NCI-H1694 (cell line): Measurements from ENCODE around the gene ZNF862.

ENCODE experiments used
- DNase-seq: peaks from one replicate; lab custom pipeline; 2025; lab: John Stamatoyannopoulos, UW

The ZNF862 gene

DNA sequence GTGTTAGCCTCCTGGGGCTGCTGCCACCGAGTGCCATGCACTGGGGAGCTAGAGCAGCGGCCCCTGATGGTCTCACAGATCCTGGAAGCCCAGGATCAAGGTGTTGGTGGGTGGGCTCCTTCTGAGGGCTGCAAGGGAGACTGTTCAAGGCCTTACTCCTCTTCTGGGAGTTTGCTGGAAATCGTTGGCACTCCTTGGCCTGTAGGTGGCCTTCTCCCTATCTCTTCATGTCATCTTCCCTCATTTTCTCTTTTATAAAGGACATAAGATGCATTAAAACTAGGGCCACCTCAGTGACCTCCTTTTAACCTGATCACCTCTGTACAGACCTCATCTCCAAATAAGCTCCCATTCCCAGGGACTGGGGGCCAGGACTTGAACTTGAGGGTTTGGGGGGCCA is 27.0 kb upstream of the ZNF862 start:
- DNase-seq: no peak

DNA sequence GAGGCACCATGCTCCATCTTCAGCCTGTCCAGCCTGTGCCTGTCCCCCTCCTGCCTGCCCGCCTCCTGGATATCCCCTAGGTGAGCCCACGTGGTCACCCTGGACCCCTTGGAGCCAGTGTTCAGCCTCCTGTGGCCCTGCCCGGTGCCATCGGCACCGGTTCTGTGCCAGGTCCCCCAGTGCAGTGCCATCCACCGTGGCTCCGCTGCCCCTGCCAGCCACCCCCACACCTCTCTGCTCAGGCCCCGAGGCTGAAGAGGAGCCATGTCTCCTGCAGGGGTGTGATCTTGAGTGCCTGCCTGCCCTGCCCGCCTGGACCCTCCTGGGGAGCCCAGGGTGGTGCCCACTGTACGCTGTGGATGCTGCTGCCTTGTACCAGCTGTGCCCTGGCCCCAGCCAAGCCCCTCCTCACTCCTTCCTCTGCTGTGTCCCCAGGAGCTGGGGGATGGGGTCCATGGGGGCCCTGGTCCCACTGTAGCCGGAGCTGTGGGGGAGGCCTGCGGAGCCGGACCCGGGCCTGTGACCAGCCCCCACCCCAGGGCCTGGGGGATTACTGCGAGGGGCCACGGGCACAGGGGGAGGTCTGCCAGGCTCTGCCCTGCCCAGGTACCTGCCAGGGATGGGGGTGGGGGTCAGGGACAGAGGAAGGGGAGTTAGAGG is 26.2 kb upstream of the ZNF862 start:
- DNase-seq: no peak

DNA sequence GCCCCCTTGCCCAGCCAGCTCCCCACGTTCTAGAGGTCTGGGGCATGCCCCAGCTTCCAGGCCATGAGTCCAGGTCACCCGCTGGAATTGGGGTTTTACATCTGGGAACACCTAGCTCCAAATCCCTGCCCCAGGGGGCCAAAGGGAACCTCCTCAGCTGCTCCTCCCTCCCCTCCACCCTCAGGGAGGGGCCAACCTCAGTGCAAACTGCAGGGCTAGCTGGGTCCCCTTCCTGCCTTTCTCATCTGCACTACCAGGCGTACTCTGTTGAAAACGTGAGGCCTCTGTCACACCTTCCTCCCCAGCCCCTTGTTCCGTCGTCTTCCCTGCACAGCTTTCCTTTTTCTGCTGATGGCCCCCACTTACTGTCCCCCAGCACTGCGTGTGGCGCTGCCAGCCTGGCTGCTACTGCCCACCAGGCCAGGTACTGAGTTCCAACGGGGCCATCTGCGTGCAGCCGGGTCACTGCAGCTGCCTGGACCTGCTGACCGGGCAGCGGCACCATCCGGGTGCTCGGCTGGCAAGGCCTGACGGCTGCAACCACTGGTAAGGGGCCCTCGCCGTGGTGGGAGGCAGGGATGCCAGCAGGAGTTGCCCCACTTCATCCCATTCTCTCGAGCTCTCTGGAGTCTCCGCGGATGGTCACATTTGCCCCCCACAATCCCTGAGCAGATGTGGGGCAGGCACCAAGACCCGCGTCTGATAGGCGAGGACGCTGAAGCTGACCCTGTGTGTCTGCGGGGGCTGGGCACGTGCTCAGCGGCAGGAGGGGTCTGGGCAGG is 24.7 kb upstream of the ZNF862 start:
- no peak for DNase-seq

DNA sequence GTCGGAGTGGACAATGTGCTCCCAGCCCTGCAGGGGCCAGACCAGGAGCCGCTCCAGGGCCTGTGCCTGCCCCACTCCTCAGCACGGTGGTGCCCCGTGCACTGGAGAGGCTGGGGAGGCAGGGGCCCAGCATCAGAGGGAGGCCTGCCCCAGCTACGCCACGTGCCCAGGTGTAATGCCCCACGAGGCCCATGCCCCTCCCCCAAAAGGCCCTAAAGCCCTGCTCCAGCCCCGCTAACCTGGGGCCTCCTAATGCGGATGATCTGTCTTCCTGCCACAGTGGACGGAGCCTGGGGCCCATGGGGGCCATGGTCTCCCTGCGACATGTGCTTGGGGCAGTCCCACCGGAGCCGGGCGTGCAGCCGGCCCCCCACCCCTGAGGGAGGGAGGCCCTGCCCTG is 23.7 kb upstream of the ZNF862 start:
- no peak for DNase-seq

DNA sequence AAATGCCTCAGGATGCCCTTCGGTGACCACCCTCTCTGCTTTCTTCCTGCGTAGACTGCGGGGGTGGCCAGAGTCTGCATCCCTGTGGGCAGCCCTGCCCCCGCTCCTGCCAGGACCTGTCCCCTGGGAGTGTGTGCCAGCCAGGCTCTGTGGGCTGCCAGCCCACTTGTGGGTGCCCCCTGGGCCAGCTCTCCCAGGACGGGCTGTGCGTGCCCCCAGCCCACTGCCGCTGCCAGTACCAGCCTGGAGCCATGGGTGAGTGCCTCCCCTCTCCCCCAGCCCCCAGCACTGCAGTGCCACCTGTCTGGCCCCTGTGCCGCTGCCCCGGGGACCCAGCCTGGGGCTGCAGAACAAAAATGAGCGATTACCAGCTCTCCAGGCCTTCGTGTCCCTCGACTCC is 23.1 kb upstream of the ZNF862 start:
- no peak for DNase-seq

DNA sequence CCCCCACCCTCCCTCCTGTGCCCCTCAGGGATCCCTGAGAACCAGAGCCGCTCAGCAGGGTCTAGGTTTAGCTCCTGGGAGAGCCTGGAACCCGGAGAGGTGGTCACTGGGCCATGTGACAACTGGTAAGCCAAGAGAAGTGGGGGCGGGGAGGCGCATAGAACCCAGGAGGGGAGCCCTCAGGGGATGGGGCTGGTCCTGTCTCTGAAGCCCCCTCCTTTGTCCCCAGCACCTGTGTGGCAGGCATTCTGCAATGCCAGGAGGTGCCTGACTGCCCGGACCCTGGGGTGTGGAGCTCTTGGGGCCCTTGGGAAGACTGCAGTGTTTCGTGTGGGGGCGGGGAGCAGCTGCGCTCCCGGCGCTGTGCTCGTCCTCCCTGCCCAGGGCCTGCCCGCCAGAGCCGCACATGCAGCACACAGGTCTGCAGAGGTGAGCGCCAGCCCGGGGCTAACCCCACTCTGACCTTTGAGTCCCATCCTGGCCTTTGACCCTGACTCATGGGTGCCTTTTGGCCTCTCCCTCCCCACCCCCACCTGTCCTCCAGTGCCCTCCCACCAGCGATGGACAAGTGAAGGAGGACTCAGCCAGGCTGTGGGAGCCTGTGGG is 22.4 kb upstream of the ZNF862 start:
- no peak for DNase-seq

DNA sequence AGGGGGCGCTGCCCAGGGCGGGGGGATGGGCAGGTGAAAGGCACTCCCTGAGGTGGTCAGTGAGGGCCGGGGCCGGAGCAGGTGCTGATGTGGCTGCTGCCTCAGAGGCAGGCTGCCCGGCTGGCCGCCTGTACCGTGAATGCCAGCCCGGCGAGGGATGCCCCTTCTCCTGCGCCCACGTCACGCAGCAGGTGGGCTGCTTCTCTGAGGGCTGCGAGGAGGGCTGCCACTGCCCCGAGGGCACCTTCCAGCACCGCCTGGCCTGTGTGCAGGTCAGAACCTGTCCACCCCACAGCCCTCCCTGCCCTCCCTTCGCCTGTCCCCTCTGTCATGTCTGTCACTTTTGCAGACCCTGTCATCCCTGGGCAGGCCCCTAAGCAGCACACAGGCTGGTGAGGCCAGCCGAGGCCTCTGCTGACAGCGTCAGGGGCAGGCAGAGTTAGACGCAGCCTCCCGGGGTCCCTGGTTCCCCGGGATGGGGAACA is 21.9 kb upstream of the ZNF862 start:
- DNase-seq: no peak

DNA sequence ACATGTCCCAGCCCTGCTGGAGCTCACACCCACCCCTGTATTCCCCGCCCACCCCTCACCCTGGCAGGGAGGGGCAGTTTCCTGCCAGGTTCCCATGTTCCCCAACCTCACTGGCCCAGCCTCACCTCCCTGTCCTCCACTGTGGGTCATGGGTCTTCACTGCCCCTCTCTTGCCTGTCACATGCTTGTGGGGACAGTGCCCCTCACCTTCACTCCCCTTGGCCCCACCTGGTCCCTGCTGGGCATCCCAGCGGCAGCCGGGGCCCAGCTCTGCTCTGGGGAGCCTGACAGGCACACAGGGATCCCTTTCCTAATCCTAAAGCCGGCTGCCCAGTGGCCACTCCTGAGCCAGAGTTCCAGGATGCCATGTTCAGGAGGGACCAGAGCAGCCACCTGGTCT is 21.4 kb upstream of the ZNF862 start:
- DNase-seq: no peak

DNA sequence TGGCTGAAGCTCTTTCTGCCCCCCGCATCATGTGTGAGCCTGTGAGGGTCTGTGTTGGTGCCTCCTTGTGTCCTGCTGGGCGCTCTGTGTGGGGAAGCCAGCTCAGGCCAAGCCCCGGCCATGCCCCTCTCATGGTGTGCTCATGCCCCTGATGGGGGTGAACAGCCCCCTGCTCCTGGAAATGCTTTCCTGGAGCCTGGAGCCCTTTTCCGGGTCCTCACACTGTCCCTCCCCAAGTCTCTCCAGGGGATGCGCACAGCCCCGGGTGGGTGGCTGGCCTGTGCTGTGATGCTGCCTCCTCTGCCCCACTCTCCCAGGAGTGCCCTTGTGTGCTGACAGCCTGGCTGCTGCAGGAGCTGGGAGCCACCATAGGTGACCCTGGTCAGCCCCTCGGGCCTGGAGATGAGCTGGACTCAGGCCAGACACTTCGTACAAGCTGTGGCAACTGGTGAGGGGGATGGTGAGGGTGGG is 20.8 kb upstream of the ZNF862 start:
- no peak for DNase-seq

DNA sequence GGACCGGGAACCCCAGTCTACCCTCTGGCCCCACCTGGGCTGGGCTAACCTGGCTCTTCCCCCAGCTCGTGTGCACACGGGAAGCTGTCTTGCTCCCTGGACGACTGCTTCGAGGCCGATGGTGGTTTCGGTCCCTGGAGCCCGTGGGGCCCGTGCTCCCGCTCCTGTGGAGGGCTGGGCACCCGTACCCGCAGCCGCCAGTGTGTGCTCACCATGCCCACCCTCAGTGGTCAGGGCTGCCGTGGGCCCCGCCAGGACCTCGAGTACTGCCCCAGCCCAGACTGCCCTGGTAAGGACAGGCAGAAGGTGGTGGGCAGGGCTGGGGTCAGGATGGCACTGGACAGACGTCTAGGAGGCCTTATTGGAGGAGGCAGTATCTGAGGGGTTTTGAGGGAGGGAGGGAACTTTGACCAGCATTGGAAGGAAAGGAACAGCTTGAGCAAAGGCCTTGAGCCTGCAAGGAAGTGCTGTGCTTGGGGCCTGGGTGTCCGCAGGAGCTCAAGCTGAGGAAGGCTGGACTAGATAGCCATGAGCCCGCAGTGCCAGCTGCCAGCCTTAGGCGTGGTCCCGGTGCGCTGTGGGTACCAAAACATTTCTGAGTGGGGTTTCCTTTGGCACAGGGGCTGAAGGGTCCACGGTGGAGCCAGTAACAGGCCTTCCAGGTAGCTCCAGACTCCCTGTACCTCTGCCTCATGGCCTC is 20.2 kb upstream of the ZNF862 start:
- DNase-seq: no peak

DNA sequence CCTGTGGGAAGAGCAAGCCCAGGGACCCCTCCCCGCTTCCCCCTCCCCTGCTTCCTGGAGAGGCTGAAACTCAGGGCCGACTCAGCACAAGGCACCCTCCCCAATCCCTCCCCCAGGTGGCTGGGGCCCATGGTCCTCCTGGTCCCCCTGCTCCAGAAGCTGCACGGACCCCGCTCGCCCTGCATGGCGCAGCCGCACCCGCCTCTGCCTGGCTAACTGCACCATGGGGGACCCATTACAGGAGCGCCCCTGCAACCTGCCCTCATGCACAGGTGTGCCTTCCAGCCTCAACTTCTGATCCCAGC is 19.7 kb upstream of the ZNF862 start:
- no peak for DNase-seq

DNA sequence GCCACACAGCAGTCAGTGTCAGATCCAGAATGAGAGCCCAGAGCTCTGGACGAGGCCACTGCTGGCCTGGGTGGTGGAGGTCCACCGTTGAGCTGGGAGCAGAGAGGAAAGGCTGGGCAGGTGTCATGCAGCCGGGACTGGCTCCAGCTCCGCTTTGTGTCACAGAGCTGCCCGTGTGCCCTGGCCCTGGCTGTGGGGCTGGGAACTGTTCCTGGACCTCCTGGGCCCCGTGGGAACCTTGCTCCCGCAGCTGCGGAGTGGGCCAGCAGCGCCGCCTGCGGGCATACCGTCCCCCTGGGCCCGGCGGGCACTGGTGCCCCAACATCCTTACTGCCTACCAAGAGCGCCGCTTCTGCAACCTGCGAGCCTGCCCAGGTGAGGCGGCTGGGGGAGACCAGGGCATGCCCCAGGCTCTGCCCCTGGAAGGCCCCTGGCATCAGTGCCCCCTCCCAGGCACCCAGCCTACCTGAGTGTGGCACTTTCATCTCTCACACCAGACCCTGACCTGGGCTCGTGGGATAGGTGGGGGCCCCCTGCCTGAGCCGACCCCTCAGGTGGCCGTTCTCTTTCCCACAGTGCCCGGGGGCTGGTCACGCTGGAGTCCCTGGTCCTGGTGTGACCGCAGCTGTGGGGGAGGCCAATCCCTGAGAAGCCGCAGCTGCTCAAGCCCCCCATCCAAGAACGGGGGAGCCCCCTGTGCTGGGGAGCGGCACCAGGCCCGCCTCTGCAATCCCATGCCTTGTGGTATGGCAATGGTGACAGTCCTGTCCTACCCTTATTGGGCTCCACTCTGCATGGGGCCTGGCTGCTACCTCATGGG is 18.8 kb upstream of the ZNF862 start:
- DNase-seq: no peak

DNA sequence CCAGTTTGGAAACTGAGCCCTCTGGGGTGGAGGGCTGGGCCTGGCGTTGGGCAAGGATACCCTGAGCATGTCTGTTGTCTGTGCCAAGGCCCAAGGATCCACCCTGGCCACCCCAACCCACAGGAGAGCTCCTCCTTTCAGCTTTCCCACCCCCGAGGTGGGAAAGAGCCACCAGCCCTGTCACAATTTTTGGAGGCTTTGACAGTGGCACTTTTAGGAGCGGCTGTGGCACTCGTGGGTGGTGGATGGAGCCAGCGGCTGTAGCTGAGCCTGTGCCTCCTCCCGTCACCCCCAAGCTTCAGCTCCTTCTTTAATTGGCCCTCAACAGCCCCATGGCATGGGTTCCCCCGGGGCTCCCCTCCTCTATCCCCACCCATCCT is 18.2 kb upstream of the ZNF862 start:
- no peak for DNase-seq

DNA sequence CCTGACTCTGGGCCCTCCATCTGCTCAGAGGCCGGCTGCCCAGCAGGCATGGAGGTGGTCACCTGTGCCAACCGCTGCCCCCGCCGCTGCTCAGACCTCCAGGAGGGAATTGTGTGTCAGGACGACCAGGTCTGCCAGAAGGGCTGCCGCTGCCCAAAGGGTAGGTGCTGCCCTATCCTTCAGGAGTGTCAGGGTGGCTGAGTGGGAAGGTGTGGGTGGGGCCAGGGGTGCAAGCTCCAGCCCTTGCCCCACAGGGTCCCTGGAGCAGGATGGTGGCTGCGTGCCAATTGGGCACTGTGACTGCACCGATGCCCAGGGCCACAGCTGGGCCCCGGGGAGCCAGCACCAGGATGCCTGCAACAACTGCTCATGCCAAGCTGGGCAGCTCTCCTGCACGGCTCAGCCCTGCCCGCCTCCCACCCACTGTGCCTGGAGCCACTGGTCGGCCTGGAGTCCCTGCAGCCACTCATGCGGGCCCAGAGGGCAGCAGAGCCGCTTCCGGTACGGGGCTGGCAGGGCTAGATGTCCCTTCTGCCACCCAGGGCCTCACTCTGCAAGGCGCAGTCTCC is 17.5 kb upstream of the ZNF862 start:
- DNase-seq: no peak

DNA sequence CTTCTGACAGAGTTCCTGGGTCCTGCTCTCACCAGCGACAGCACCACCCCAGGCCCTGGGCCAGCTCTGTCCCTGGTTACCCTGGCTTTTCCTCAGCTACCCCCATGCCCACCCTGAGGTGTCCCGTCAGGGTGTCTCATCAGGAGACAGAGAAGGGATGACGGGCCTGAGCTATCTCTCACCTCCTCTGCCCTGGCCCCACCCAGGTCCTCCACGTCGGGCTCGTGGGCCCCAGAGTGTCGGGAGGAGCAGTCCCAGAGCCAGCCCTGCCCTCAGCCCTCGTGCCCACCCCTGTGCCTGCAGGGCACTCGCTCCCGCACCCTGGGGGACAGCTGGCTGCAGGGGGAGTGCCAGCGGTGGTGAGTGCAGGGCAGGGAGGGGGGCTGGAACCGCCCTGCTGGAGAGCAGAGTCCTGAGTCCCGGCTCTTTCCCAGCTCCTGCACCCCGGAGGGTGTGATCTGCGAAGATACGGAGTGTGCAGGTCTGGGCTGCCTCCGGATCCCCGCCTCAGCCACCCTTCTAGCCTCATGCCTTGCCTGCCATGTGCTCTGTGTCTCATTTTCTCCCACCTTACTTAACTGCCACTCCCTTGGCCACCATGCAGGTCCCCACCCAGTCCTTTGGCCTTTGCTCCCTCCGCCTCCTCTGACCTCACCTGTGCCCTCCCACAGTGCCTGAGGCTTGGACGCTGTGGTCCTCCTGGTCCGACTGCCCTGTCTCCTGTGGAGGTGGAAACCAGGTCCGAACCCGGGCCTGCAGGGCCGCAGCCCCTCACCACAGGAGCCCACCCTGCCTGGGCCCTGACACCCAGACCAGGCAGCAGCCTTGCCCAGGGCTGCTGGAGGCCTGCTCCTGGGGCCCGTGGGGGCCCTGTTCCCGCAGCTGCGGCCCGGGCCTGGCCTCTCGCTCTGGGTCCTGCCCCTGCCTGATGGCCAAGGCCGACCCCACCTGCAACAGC is 16.7 kb upstream of the ZNF862 start:
- no peak for DNase-seq

DNA sequence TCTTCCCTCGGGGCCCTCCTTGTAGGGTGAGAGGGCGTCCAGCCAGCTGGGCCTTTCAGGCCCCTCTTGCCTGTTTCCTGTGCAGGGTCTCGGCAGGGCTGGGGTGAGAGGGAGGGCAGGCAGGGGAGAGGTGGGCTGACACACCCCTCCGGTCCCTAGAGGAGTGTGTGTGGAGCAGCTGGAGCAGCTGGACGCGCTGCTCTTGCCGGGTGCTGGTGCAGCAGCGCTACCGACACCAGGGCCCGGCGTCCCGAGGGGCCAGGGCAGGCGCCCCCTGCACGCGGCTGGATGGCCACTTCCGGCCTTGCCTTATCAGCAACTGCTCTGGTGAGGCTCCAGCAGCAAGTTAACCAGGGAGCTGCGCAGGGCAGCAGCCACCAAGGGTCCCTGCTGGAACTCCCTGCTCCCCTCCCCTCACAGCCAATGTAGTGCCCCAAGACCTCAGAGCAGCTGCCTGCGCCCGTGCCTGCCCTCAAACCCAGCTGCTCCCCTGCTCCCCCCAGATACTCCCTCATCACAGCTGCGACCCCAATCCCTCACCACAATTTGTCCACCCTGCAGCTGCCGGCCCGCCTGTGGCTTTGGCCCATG is 15.7 kb upstream of the ZNF862 start:
- DNase-seq: no peak

DNA sequence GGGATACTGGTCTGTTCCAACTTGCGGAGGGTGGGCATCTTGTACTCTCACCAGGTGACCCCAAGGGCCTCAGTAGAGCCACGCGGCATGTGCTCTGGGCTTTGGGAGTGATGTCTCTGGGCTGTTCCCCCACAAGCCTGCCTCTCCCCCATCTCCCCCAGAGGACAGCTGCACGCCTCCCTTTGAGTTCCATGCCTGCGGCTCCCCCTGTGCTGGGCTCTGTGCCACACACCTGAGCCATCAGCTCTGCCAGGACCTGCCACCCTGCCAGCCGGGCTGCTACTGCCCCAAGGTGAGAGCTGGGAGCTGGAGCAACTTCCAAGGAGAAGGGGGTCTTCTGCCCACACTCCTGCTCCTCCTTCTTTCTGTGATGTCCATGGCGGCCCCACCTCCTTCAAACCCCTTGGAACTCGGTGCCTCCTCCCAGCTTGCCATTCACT is 15.0 kb upstream of the ZNF862 start:
- DNase-seq: no peak

DNA sequence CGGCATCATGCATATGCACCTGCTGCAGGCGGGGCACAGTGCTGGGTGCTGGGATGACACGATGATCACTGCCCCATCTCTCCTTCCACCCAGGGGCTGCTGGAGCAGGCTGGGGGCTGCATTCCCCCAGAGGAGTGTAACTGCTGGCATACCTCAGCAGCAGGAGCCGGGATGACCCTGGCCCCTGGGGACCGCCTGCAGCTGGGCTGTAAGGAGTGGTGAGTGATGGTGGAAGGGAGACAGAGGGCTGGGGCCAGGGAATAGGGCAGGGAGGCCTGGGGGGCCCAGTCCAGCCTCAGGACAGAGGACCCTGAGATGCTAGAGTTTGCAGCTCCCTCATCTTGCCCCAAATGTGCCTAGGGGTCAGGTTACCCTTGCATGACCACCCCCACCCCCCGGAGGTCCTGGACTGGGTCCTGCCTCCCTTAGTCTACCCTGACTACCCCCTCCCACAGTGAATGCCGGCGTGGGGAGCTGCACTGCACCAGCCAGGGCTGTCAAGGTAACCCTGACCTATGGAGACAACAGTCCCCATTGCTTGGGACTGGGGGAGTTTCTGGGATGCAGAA is 14.5 kb upstream of the ZNF862 start:
- no peak for DNase-seq

DNA sequence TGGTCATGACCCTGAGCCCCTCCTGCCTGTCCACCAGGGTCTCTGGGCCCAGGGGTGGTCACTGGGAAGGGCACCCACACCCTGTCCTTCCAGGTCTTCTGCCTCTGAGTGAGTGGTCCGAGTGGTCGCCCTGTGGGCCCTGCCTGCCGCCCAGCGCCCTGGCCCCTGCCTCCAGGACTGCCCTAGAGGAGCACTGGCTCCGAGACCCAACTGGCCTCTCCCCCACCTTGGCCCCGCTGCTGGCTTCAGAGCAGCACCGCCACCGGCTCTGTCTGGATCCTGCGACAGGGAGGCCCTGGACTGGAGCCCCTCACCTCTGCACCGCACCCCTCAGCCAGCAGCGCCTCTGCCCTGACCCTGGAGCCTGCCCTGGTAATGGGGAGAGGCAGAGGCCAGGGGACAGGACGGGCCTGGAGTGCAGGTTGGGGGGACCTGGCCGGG is 13.9 kb upstream of the ZNF862 start:
- DNase-seq: no peak
